ENCODE measurements around the gene PGGT1B. TPM values are rescaled to one million over a fixed set of nuclear protein-coding genes. Genes with fewer than 3 reads are reported as not detected.

Gene PGGT1B
- total RNA-seq, 1 experiment from 2014 or later = 37.7 TPM

DNA sequence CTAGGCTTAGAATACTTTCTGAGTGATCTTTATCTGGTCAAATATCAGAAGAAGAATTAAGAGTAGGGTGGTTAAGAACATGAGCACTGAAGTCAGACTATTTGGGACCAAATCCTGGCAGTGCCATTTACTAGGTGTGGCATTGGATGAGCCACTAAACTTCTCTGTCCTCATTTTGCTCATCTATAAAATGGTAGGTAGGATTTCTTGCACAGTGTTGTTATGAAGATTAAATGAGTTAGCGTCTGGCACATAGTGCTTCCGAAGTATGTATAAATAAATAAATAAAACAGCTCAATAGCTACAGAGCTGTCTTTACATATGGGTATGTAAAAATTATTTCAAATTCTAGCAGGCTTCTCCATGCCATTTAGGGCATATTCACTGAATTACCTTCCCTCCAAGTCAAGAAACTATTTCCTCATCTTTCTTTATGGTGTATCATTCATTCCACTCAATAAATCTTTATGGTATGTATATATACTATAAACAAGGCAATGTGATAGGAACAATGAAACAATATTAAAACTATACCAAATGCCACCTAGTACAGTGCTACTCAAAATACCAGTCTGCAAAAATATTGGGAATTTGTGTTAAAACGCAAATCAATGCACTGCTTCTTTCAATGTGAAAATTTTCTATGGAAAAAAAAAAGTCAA, 9.8 kb upstream of the PGGT1B start:
- DNase-seq (ENCODE audit: low read depth, low spot score) (no peak), ATAC-seq (no peak)
- intact Hi-C loops (cut with micrococcal nuclease; ENCODE audit: unreplicated experiment) (no loop called here), in situ Hi-C loops (cut with HindIII; ENCODE audit: low pct_unique_long_range_greater_than_20kb, low sequenced_read_pairs) (no loop called here)
- TF ChIP-seq, protein P1, sequence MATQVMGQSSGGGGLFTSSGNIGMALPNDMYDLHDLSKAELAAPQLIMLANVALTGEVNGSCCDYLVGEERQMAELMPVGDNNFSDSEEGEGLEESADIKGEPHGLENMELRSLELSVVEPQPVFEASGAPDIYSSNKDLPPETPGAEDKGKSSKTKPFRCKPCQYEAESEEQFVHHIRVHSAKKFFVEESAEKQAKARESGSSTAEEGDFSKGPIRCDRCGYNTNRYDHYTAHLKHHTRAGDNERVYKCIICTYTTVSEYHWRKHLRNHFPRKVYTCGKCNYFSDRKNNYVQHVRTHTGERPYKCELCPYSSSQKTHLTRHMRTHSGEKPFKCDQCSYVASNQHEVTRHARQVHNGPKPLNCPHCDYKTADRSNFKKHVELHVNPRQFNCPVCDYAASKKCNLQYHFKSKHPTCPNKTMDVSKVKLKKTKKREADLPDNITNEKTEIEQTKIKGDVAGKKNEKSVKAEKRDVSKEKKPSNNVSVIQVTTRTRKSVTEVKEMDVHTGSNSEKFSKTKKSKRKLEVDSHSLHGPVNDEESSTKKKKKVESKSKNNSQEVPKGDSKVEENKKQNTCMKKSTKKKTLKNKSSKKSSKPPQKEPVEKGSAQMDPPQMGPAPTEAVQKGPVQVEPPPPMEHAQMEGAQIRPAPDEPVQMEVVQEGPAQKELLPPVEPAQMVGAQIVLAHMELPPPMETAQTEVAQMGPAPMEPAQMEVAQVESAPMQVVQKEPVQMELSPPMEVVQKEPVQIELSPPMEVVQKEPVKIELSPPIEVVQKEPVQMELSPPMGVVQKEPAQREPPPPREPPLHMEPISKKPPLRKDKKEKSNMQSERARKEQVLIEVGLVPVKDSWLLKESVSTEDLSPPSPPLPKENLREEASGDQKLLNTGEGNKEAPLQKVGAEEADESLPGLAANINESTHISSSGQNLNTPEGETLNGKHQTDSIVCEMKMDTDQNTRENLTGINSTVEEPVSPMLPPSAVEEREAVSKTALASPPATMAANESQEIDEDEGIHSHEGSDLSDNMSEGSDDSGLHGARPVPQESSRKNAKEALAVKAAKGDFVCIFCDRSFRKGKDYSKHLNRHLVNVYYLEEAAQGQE (IDR thresholded peaks at IDR 0.05; ENCODE audit: insufficient read depth in 1 of 2, low read depth in 2 of 2, low read length in 1 of 2) = no peak
- TF ChIP-seq POLR2AphosphoS5 (IDR thresholded peaks at IDR 0.05; ENCODE audit: low read depth, low read length) (no peak), TCF7L2 (IDR thresholded peaks at IDR 0.05; ENCODE audit: low read depth, low read length) (no peak)
- TF ChIP-seq, protein P2, sequence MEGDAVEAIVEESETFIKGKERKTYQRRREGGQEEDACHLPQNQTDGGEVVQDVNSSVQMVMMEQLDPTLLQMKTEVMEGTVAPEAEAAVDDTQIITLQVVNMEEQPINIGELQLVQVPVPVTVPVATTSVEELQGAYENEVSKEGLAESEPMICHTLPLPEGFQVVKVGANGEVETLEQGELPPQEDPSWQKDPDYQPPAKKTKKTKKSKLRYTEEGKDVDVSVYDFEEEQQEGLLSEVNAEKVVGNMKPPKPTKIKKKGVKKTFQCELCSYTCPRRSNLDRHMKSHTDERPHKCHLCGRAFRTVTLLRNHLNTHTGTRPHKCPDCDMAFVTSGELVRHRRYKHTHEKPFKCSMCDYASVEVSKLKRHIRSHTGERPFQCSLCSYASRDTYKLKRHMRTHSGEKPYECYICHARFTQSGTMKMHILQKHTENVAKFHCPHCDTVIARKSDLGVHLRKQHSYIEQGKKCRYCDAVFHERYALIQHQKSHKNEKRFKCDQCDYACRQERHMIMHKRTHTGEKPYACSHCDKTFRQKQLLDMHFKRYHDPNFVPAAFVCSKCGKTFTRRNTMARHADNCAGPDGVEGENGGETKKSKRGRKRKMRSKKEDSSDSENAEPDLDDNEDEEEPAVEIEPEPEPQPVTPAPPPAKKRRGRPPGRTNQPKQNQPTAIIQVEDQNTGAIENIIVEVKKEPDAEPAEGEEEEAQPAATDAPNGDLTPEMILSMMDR (IDR thresholded peaks at IDR 0.05) = no peak
- Histone ChIP-seq H3K27me3 (ENCODE audit: control insufficient read depth, insufficient read depth, low read length) (no peaks in the 10 kb centered on the region), H3K4me1 (ENCODE audit: control insufficient read depth, insufficient read depth, low read length) (no peaks in the 10 kb centered on the region), H3K36me3 (ENCODE audit: control insufficient read depth, insufficient read depth, low read length) (peaks cover 2% of the 10 kb centered on the region; the same call in 1 of the 2 replicates), H3K27ac (ENCODE audit: low read length) (no peak overlapping the region), H3K9me3 (ENCODE audit: control insufficient read depth, insufficient read depth, low read depth, low read length) (no peaks in the 10 kb centered on the region), H3K4me3 (ENCODE audit: low read depth in 2 of 2, low read length in 2 of 2) (no peak overlapping the region)
- ChIA-PET CTCF (no interaction called here), POLR2A (no interaction called here)
- no TSS peak for BruUV-seq (replicated peaks)

DNA sequence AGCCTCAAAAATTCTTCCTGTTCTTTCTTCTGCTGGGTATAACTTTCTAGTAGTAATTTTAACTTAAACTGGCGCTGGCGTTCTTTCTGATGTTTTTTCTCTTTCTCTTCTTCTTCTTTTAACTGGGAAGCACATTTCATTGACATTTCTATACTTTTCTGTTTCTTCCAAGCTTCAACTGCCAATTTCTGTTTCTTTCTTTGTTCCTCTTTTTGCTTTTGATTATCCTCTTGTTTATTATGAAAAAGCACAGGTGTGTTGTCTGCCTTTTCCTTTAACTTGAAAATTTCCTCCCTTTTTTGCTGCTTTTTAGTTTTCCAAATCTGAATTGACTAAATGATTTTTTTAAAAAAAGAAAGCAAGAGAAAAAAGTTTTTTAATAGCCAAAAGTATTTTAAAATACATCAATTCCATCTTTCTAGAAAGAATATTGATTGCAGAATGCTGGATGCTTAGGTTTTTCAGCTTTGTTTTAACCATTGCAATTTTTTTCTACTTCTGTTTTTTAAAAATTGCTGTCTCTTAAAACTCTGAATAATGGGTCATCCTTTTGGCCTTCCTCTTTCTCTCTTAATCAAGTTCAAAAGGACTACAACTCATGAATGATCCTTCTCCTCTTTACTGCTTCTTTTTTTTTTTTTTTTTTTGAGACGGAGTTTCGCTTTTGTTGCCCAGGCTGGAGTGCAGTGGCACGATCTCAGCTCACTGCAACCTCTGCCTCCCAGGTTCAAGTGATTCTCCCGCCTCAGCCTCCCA, 8.8 kb upstream of the PGGT1B start:
- ChIA-PET POLR2A (no interaction called here), CTCF (no interaction called here)
- intact Hi-C loops (cut with micrococcal nuclease; ENCODE audit: unreplicated experiment) = no loop called here
- no peaks in the 10 kb centered on the region for H3K9me3 ChIP-seq (ENCODE audit: control insufficient read depth, insufficient read depth, low read depth, low read length)
- BruUV-seq (replicated peaks) = no TSS peak
- no peak overlapping the region for H3K27ac ChIP-seq (ENCODE audit: low read length)
- no peaks in the 10 kb centered on the region for H3K27me3 ChIP-seq (ENCODE audit: control insufficient read depth, insufficient read depth, low read length)
- no peak overlapping the region for H3K4me3 ChIP-seq (ENCODE audit: low read depth in 2 of 2, low read length in 2 of 2)
- no peak for DNase-seq (ENCODE audit: low read depth, low spot score)
- ATAC-seq = no peak
- H3K36me3 ChIP-seq (ENCODE audit: control insufficient read depth, insufficient read depth, low read length) = peaks cover 2% of the 10 kb centered on the region; the same call in 1 of the 2 replicates
- TF ChIP-seq TCF7L2 (IDR thresholded peaks at IDR 0.05; ENCODE audit: low read depth, low read length) = no peak
- in situ Hi-C loops (cut with HindIII; ENCODE audit: low pct_unique_long_range_greater_than_20kb, low sequenced_read_pairs) = no loop called here
- no peaks in the 10 kb centered on the region for H3K4me1 ChIP-seq (ENCODE audit: control insufficient read depth, insufficient read depth, low read length)

DNA sequence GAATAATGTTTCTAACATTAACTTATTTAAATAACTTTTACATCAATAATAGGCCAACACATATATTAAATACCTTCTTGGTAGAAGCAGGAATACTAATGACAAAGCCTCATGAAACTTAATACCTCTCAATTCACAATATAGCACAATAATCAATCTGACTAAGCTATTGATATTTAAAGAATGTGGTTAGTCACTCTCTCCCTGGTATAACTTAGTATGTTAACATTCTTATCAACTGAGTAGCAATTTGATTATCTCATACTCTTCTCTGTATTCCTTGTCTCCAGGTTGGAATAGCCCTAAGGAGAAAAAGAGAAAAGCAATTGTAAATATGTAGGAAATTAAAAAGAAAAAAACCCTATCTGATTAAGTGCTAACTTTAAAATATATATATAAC, 4.9 kb upstream of the PGGT1B start:
- Histone ChIP-seq H3K9me3 (ENCODE audit: control insufficient read depth, insufficient read depth, low read depth, low read length) (no peaks in the 10 kb centered on the region; the same call in 1 of the 2 replicates), H3K27ac (ENCODE audit: low read length) (no peak overlapping the region), H3K4me1 (ENCODE audit: control insufficient read depth, insufficient read depth, low read length) (peaks cover 5% of the 10 kb centered on the region), H3K27me3 (ENCODE audit: control insufficient read depth, insufficient read depth, low read length) (no peaks in the 10 kb centered on the region), H3K4me3 (ENCODE audit: low read depth in 2 of 2, low read length in 2 of 2) (no peak overlapping the region), H3K36me3 (ENCODE audit: control insufficient read depth, insufficient read depth, low read length) (no peaks in the 10 kb centered on the region)
- no TSS peak for BruUV-seq (replicated peaks)
- in situ Hi-C loops (cut with HindIII; ENCODE audit: low pct_unique_long_range_greater_than_20kb, low sequenced_read_pairs) = no loop called here
- TF ChIP-seq, protein P2 (IDR thresholded peaks at IDR 0.05) = no peak
- TF ChIP-seq, protein P1 (IDR thresholded peaks at IDR 0.05; ENCODE audit: insufficient read depth in 1 of 2, low read depth in 2 of 2, low read length in 1 of 2) = no peak
- no peak for TF ChIP-seq POLR2AphosphoS5 (IDR thresholded peaks at IDR 0.05; ENCODE audit: low read depth, low read length)
- no peak for TF ChIP-seq SIN3A (IDR thresholded peaks at IDR 0.05; ENCODE audit: borderline replicate concordance, insufficient read depth, low read depth, low read length)
- TF ChIP-seq TCF7L2 (IDR thresholded peaks at IDR 0.05; ENCODE audit: low read depth, low read length) = no peak
- intact Hi-C loops (cut with micrococcal nuclease; ENCODE audit: unreplicated experiment) = no loop called here
- POLR2A ChIA-PET = no interaction called here
- CTCF ChIA-PET = no interaction called here
- DNase-seq (ENCODE audit: low read depth, low spot score) (no peak), ATAC-seq (no peak)

Measured in Panc1 (cell line).